Effector CD8-positive, alpha-beta T cell (primary cell): ENCODE results near the gene IVNS1ABP.
"Not testable (repeated sequence)": the region's sequence is repeated elsewhere in the genome, so short reads cannot be mapped to it uniquely, and the experiment has no call there.

Source experiments
- DNase-seq: peaks from one replicate; lab custom pipeline; 2025; lab: John Stamatoyannopoulos, UW

IVNS1ABP gene

DNA sequence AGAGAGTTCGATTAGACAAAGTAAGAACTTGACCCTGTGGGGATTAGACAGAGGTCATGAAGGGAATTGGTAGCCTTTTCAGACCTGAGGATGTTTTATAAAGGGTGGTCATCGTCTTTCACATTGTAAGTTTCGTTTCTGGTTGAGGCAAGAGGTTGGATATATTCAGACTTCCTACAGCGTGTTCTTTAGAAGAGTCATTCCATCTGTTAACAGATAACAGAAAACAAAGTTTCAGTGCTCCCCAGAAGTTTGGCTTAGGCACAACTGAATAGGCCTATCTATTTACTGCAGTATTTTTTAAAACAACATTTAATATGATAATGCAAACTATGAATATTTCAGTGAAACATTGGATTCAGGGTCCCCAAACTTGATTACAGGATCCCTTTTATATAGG, 17.1 kb upstream of the IVNS1ABP start:
- DNase-seq = no peak

DNA sequence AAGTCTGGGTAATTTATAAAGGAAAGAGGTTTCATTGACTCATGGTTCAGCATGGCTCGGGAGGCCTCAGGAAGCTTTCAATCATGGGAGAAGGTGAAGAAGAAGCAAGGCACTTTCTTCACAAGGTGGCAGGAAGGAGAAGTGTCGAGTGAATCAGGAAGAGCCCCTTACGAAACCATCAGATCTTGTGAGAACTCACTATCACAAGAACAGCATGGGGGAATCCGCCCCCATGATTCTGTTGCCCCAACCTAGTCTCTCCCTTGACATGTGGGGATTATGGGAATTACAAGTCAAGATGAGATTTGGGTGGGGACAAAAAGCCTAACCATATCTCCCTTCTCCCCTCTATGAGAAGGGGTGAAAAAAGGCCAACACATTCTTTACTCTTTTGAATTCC, 11.2 kb upstream of the IVNS1ABP start:
- no peak for DNase-seq

DNA sequence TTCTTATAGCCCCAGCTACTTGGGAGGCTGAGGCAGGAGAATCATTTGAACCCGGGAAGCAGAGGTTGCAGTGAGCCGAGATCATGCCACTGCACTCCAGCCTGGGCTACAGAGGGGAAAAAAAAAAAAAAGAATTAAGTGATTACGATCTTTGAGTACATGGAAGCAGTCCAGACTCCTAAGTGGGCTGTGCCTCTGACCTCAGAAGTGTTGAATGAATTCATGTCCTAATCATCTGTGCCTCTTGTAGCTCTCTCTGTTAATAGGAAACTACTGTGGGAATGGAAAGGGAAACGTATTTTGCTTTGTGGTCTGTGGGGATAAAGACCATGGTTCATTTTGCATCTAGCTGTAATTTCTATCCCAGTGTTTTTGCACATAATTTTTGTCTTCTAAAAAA, 8.4 kb upstream of the IVNS1ABP start:
- no peak for DNase-seq

DNA sequence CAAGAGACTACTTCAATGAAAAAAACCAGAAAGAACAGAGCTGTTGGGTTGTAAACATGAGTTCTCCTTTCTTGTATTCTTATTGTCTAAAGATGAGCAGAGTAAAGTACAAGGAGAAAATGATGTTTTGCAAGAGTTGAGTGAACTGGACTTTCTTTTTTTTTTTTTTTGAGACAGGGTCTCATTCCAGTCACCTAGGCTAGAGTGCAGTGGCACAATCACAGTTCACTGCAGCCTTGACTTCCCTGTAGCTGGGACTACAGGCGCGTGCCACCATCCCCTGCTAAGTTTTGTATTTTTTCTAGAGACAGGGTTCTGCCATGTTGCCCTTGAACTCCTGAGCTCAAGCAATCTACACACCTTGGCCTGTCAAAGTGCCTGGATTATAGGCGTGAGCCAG, 7.1 kb upstream of the IVNS1ABP start:
- no peak for DNase-seq

DNA sequence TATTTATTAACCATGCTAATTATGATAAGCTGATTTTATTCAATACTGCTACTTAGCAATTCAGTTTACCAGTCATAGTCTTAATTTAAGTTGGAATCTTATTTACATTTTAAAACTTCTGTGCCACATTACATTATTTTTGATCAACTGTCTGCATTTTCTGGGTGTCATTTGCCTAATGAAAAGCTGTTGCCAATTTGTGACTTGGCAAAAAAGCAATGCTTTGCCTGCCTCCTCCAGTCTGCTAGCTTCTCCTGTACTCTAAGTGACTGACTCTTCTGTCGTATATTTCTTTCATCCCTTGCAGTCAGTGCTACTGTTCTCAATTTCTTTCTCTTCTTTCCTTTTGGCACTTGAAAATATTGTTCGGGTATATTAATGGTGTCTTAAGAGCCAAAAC, 5.6 kb upstream of the IVNS1ABP start:
- no peak for DNase-seq

DNA sequence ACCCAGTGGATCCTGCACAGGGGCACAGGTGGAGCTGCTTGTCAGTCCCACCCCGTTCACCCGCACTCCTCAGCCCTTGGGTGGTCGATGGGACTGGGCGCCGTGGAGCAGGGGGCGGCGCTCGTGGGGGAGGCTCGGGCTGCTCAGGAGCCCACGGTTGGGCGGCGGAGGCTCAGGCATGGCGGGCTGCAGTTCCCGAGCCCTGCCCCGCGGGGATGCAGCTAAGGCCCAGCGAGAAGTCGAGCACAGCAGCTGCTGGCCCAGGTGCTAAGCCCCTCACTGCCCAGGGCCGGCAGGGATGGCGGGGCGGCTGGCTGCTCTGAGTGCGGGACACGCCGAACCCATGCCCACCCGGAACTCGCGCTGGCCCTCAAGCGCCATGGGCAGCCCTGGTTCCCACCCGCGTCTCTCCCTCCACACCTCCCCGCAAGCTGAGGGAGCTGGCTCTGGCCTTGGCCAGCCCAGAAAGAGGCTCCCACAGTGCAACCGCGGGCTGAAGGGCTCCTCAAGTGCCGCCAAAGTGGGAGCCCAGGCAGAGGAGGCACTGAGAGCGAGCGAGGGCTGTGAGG, 4.7 kb upstream of the IVNS1ABP start:
- DNase-seq = not testable (repeated sequence)

DNA sequence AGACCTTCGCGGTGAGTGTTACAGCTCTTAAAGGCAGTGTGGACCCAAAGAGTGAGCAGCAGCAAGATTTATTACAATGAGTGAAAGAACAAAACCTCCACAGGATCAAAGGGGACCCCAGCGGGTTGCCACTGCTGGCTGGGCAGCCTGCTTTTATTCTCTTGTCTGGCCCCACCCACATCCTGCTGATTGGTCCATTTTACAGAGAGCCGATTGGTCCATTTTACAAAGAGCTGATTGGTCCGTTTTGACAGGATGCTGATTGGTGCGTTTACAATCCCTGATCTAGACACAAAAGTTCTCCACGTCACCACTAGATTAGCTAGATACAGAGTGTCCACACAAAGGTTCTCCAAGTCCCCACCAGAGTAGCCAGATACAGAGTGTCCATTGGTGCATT, 4.1 kb upstream of the IVNS1ABP start:
- DNase-seq = not testable (repeated sequence)

DNA sequence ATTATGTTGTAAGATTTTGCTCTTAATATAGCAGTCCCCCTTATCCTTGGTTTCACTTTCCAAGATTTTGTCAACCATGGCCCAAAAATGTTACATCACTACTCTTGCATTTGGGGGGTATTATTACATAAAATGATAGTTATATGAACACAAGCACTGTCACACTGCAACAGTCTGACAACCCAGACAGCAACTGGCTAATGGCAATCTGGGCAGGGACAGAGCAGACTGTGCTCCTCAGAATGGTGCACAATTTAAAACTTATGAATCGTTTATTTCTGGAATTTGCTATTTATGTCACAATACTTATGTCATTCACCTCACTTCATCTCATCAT, 2.1 kb upstream of the IVNS1ABP start:
- DNase-seq = no peak

DNA sequence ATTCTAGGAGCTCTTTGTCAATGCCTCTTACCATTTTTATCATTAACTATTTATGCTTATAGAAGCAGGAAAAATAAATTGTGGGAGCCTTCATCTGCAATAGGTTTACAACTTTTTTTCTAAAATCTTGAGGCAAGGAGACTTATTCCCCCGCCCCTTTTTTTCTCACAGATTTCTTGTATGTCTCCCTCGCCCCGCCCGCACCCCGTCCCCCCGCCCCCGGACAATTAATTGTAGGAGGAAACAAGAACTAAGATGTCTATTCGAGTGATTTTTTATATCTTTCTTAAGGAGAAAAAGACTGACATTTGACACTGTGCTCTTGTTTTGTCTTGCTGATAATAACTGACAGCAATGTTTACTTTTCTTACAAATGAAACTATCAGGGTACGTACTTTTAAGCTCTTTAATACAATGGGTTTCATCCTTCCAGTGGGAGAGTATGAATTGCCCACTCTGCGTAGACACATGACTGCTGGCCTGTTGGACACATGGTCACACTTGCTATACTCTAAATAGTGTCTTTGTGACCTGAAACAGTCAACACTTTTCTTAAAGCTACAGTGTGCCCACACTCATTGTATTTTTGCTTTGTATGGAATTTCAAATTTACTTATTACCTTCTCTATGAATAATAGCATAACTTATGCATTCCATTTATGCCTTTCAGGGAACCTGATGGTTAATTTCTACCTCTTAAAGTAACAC, 1.5 kb upstream of the IVNS1ABP start:
- DNase-seq = no peak

DNA sequence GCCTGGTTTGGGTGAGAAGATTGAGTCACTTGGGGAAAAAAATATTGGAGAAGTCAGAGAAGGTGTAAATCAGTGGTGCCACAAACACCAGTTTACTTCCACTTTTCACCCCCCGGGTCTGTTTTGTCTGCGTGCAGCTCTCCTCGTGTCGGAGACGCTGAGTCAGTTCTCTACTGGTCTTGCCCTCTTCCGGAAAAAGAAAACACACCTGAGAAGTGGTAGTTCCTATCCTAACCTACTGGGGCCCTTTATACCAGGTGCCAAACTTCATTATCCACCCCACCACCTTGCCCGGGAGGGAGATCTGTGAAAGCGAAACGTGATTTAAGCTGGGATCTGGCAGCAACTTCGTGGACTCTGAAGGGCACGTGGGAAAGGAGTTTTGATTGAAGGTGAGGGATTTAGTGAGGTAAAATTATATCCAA, 855 bp upstream of the IVNS1ABP start:
- DNase-seq = peak; percentile 36

DNA sequence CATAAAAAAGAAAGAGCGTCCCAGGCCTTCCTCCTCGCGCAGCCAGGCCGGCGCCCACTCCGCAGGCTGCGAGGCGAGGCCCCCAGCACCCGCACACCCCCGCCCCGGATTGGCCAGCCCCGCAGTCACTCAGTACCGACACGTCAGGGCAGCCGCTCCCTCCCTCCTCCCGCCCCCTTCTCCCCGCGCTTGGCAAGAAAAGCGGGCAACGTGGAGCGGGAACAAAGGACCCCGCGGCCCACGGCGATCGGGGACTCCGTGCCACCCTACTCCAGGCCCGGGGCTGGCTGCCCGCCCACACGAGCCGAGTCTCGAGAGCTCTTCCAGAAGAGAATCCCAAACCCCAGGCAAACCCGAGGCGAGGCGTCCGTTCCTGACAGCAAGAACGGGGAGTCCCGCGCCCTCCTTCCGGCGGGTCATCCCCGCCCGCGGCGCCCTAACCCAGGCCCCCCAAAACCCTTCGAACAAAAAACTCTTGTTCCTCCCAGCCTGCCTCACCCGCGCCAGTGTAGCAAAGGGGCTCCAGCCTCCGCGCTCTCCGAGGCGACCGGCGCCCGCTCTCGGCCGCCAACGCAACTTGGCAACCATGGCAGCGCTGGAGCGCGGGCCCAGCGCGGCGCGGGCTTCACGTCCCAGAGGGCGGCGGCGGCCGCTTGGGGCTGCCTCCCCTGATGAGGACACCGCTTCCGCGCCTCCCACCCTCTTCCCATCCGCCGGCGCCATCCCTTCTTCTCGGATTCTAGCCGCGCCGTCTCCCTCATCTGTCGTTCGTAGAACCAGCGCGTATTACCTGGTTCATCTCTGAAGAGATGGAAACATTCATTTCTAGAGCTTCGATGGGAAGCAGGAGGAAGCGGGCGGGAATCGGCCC, 645 bp downstream of the IVNS1ABP start:
- peak; percentile 88 for DNase-seq

DNA sequence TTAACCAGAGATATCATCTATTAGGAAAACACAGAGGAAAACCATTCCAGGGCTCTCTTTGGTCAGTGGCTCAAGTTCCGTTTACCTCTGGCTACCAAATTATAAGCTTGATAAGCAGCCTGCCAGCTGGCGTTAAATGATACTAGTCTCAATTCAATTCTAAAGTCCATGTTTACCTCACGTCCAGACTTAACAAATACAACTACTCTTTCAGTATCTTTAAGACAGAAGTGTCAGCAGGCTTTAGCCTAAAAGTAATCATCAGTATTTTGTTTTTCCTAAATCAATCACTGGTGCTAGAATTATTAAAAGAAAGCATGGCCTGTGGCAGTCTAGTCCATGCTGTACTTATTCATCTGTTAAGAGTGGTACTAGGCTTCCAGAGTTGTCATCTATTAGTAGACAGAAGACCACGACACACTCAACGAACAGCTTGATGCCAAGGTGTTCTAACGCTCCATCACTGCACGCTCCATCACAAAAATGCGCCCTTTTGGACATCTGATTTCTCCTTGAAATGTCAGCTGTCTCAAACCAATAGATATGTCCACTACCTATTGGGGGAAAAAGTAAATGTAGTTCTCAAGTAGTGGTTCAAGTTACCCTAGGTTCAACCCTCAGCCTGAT, 1.5 kb downstream of the IVNS1ABP start:
- no peak for DNase-seq

DNA sequence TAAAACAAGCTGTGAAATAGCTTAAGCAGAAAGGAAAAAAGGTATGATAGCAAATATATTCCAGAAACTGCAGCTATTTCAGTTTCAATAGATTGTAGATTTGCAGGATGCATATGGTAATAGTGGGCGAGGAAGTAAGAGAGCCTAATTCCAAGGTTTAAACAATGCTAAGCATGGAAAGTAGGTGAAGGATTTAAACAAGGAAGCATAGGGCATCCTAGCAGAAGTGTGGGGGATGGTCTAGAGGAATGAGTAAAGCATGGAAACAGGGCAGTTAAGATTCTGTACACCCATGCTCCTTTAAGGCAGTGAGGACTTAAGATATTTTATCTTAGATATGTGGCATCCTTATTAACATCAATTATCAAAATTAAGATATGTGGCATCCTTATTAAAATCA, 2.6 kb downstream of the IVNS1ABP start:
- DNase-seq = no peak

DNA sequence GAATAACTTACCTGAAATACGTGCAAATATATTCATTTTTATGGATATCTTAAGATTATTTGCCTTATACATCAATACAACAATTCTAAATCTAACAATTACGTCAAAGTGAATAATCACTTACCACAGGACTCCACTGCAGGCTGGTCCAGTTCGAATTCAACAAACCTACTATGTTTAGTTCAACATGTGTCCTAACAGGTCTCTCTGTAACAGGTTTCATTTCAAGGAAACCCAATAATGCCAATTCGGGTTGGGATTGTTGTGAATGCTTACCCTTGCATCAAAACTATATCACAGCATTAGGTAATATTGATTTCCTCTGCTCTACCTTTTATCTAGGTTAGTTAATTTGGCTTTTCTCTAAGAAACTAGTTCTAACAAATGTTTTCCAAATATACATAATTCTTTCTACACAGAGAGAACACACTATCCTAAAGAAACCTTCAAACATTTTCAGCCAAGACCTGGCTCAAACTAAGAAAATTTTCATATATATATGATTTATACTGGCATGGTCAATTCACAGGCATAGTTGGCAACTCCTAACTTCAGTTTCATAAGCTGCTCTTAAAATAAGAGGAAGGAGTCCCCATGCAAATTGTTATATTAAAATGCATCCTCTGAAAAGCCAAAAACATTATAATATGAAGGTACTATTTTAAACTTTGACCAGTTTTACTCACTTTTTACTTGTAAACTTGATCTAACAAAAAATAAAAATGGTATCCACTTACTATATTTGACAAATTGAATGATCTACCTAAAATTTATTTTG, 4.5 kb downstream of the IVNS1ABP start:
- no peak for DNase-seq

DNA sequence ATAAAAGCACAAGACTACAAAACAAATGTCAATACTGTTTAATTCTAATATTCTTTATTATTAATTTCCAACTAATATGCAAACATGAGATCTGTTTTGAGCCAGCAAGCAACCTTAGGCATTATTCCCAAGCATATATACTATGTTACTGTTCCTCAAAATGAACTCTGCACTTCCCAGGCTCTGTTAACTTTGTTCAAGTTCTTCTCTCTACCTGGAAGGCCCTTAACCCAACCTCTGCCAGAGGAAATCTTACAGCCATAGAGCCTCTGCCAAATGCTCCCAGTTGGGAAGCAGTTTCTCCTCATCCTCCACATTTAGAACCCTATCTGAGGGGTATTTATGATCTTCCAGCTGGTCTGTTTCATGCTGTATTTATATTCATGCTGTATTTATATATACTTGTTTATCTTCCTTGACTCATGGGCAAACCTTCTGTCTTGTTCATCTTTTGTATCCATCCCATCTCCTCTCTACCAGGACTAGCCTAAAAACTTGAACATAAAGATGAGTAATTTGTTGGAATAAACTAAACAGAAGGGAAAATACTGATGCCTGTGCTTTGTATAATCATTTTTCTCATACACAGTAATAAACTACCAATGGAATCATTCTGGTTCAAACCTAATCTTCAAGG, 5.3 kb downstream of the IVNS1ABP start:
- DNase-seq = no peak

DNA sequence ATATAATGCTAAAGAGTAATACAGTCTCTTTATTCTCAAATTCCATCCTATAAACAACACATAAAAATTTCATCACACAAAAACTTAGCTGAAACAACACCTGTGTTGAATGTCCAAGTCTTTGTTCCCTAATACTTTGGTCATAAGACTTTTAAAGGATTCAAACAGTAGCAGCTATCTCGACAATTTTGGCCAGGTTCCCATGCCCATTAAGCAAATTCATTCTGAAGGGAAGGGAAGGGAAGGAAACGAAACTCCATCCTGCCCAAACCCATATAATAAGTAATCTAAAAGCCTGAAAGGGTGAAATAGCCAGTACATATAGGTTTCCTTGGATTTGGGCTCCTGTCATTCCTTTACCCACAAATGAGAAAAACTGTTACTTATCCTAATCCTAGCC, 7.5 kb downstream of the IVNS1ABP start:
- DNase-seq = no peak

DNA sequence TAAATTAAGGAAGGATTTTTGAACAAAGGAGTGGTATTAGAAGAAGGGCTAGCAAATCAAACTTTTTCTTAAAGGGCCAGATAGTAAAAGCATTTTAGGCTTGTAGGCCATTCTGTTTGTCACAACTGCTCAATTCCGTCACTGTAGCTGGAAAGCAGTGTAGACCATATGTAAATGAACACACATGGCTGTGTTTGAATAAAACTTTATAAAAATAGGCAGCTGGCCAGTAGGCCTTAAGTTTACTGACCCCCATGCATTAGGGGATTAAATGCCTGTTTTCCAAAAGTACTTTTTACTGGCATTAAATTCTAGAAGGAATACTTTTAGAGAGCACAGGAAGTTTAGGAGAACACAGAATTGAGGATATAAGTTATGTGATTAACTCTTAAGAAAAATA, 8.9 kb downstream of the IVNS1ABP start:
- no peak for DNase-seq

DNA sequence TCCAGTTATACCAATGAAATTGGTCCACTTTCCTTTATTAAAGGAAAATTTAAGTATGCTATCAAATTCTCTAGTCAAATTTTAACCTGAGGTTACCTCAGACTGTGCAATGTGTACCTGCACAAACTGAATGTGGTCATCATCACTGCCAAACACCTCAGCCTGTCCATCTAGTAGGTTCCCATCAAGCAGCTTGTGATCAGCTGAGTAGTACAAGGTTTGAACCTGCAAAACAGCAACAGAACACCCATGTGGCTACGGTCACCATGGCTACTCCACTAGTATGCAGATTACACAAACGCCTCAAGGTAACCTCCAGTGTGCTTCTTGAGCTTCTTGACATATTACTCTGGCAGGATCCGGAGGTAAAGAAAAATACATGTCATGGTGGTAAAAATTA, 11.6 kb downstream of the IVNS1ABP start:
- no peak for DNase-seq

DNA sequence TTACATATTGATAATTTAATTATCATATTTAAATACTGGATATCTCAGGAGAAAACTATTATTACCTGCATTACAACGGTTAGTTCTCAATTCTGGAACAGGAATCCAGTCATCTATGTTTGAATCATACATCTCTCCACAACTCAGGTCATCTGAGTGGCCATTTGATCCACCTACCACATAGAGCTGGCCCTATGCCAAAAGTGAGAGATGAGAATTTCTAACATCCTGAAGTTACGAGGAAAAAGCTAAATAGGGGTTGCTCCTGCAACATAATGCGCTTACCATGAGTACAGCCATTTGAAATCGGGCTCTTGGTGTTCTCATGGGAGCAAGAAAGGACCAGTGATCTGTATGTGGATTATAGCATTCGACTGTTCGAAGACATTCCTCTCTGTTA, 16.9 kb downstream of the IVNS1ABP start:
- no peak for DNase-seq

DNA sequence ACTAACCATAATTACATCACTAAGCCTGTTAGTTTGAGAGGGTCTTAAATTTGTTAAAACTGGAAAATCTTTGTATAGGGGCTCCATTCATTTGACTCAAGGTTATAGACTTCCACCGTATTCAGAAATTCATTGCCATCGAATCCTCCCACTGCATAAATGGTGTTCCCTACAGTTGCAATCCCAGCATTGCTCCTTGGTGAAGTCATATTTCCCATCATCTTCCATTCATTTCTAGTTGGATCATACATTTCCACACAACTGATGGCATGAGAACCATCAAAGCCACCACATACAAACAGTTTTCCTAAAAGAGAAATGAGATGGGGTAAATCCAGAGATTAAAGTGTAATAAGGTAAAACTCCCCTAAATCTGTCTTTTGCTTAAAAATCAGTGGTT, 19.1 kb downstream of the IVNS1ABP start:
- DNase-seq = no peak

DNA sequence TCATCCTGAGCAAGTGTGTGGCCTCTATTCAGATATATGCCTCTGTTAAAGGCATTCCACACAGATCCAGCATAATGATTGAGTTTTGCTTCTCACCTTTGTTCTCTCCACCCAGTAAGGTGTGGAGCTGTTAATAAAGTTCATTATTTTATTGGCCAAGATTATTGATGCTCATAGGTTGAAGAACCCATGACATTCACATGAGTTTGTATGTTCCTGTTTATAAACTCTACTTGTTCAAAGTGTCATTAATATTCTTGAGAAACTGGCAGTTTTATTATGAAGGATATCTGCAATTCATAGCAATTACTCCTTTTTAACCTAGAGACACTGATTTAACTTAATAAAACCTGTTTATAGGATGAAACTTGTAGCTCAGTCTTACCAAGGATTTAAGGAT, 22.0 kb downstream of the IVNS1ABP start:
- DNase-seq = no peak
